HepG2 (cell line): ENCODE data around the gene NACC2. TPM values are rescaled to one million over a fixed set of nuclear protein-coding genes. Genes with fewer than 3 reads are reported as not detected.

Experiments
- ATAC-seq: fragments of 200-7000 bp; cut with Tn5 transposase; 3 replicates; pipeline ENCODE4 v1.9.1; 2020; ENCODE audit warnings: mild to moderate bottlenecking, moderate library complexity
- BruUV-seq: library from RNA; stranded (reverse); fragments of 400-500 nt; replicated peaks from 2 replicates; lab custom pipeline; 2021; lab: Mats Ljungman, UMichigan
- CTCF ChIA-PET: fragments of 300-600 bp; formaldehyde crosslinking; extraction: SDS; loops from one replicate; lab custom pipeline; 2021; ENCODE audit warnings: low total read pairs, inconsistent platforms, low intra/inter-chr PET ratio; lab: Yijun Ruan, JAX
- POLR2A ChIA-PET: fragments of 350-600 bp; sonication (Branson Sonifier 250); formaldehyde crosslinking; loops from one replicate; lab custom pipeline; 2020; ENCODE audit warnings: antibody characterized with exemption, inconsistent platforms; lab: Yijun Ruan, JAX
- DNase-seq: peaks from one replicate; pipeline ENCODE4 v3.0.0-alpha.2; 2015; ENCODE audit warnings: low spot score
- FAIRE-seq: peaks from 3 replicates; lab custom pipeline; 2011; peaks lifted over from hg19 to GRCh38; lab: Jason Lieb, UNC
- H2AFZ ChIP-seq: one replicate; pipeline ENCODE4 v1.6.1; 2011; ENCODE audit warnings: low read length, inconsistent platforms
- H3K27ac ChIP-seq: fragments of 300-600 bp; 3 replicates; pipeline ENCODE4 v1.8.0; 2011; ENCODE audit warnings: mixed run types, mild to moderate bottlenecking, mixed read lengths, low read length, inconsistent platforms; ENCODE audit not compliant: insufficient read depth; ENCODE audit errors: extremely low read length
- H3K27me3 ChIP-seq, 2 experiments: fragments of 200-600 bp in 1 of 2; 2 replicates in 1 of 2; 3 replicates in 1 of 2; pipeline versions ENCODE4 v1.6.0 to v1.8.0; 2011; ENCODE audit warnings: low read length in 2 of 2, mild to moderate bottlenecking in 2 of 2, moderate library complexity in 2 of 2, inconsistent platforms in 1 of 2; ENCODE audit not compliant: insufficient read depth in 2 of 2, control insufficient read depth in 1 of 2
- H3K36me3 ChIP-seq, 2 experiments: fragments of 200-600 bp in 1 of 2; replicated peaks in 1 of 2; 2 replicates in 1 of 2; 3 replicates in 1 of 2; pipeline versions ENCODE4 v1.5.1 to v1.8.0; 2011; ENCODE audit warnings: low read length in 2 of 2, inconsistent platforms in 1 of 2; ENCODE audit not compliant: insufficient read depth in 2 of 2, control insufficient read depth in 1 of 2
- H3K4me1 ChIP-seq: 2 replicates; pipeline ENCODE4 v1.5.1; 2012; ENCODE audit warnings: low read length, inconsistent platforms; ENCODE audit not compliant: insufficient read depth
- H3K4me2 ChIP-seq: 2 replicates; pipeline ENCODE4 v1.6.0; 2011; ENCODE audit warnings: low read depth, low read length, inconsistent platforms
- H3K4me3 ChIP-seq, 3 experiments: fragments of 200-600 bp in 1 of 3; sonication (generic), shearing (Covaris generic) in 1 of 3; replicated peaks in 1 of 3; 2 replicates each; pipeline ENCODE4 v1.5.1; 2011 to 2016; ENCODE audit warnings: low read length in 3 of 3, inconsistent platforms in 2 of 3, low read depth in 2 of 3, mild to moderate bottlenecking in 2 of 3, control low read depth in 1 of 3, mixed read lengths in 1 of 3; ENCODE audit not compliant: insufficient read depth in 1 of 3
- H3K79me2 ChIP-seq: one replicate; pipeline ENCODE4 v1.6.1; 2011; ENCODE audit warnings: low read length, inconsistent platforms; ENCODE audit not compliant: insufficient read depth
- H3K9ac ChIP-seq: 2 replicates; pipeline ENCODE4 v1.6.0; 2011; ENCODE audit warnings: mild to moderate bottlenecking, low read depth, low read length, inconsistent platforms; ENCODE audit not compliant: insufficient read depth
- H3K9me3 ChIP-seq: 2 replicates; pipeline ENCODE4 v1.5.1; 2012; ENCODE audit warnings: mild to moderate bottlenecking, low read length
- H4K20me1 ChIP-seq: 2 replicates; pipeline ENCODE4 v1.6.0; 2011; ENCODE audit warnings: inconsistent platforms, mild to moderate bottlenecking, low read length, moderate library complexity; ENCODE audit not compliant: insufficient read depth
- CEBPB ChIP-seq: IDR thresholded peaks from 2 replicates; pipeline ENCODE4 v1.6.1; 2011; ENCODE audit warnings: low read depth, low read length, improper control_type of control experiment, borderline replicate concordance
- CEBPG ChIP-seq: IDR thresholded peaks from 2 replicates; pipeline ENCODE4 v1.6.1; 2016
- MLLT10 ChIP-seq: sonication (generic); formaldehyde crosslinking; IDR thresholded peaks from 2 replicates; pipeline ENCODE4 v1.4.0; 2020; ENCODE audit warnings: missing genetic modification reagents
- RFXANK ChIP-seq: IDR thresholded peaks from 2 replicates; pipeline ENCODE4 v1.6.1; 2016
- SALL2 ChIP-seq: sonication (generic); formaldehyde crosslinking; IDR thresholded peaks from 2 replicates; pipeline ENCODE4 v1.8.1; 2023; ENCODE audit warnings: mild to moderate bottlenecking, missing genetic modification reagents, inconsistent platforms
- SMC3 ChIP-seq: IDR thresholded peaks from 2 replicates; pipeline ENCODE4 v1.6.1; 2011; ENCODE audit warnings: low read length, improper control_type of control experiment
- STAG1 ChIP-seq: sonication (generic); formaldehyde crosslinking; IDR thresholded peaks from 2 replicates; pipeline ENCODE4 v1.4.0; 2020; ENCODE audit warnings: missing genetic modification reagents
- TP53 ChIP-seq: sonication (generic); formaldehyde crosslinking; conservative IDR thresholded peaks from 2 replicates; pipeline ENCODE4 v1.4.0; 2020; ENCODE audit warnings: missing genetic modification reagents
- ZNF251 ChIP-seq: sonication (generic); formaldehyde crosslinking; IDR thresholded peaks from 2 replicates; pipeline ENCODE4 v1.9.0; 2021; ENCODE audit warnings: mild to moderate bottlenecking, missing genetic modification reagents
- ZNF44 ChIP-seq: sonication (generic); formaldehyde crosslinking; IDR thresholded peaks from 2 replicates; pipeline ENCODE4 v1.5.1; 2020; ENCODE audit warnings: mild to moderate bottlenecking, missing genetic modification reagents
- ZNF775 ChIP-seq: sonication (generic); formaldehyde crosslinking; IDR thresholded peaks from 2 replicates; pipeline ENCODE4 v1.4.0; 2020; ENCODE audit warnings: missing genetic modification reagents, mild to moderate bottlenecking, moderate library complexity, borderline replicate concordance
- WGBS: methylation state at CpG from one replicate; pipeline ENCODE4 v1.1.6; 2017; ENCODE audit warnings: low lambda C conversion rate; 5-methylcytosine and 5-hydroxymethylcytosine counted together
- in situ Hi-C: cut with HindIII; loops from 2 replicates; pipeline ENCODE4 v1.10.0; 2017; ENCODE audit warnings: low pct_unique_long_range_greater_than_20kb; ENCODE audit not compliant: extremely low pct_ligation_motif_present
- intact Hi-C: fragments of 100-400 bp; cut with micrococcal nuclease; formaldehyde crosslinking; loops from one replicate; pipeline ENCODE4 v1.10.0; 2022; ENCODE audit not compliant: unreplicated experiment
- polyA plus RNA-seq, 8 experiments: library from polyadenylated mRNA; depleted of rRNA in 3 of 8; stranded (reverse) in 7 of 8; unstranded in 1 of 8; fragments of >200 nt; fragmentation: Illumina TruSeq in 4 of 8; extraction: Trizol in 4 of 8; gene quantifications; 2 replicates each; pipeline versions ENCODE4 v1.2.1 to v1.2.3, GENCODE V29; 2011 to 2016; ENCODE audit warnings: low read depth in 4 of 8, missing spikeins in 1 of 8, mixed read lengths in 1 of 8; ENCODE audit not compliant: insufficient read depth in 1 of 8
- total RNA-seq, 5 experiments: library from RNA; depleted of rRNA; stranded (reverse); fragments of >200 nt; fragmentation: Illumina TruSeq; extraction: Trizol; gene quantifications; 2 replicates each; pipeline ENCODE4 v1.2.3, GENCODE V29; 2016; ENCODE audit warnings: low read depth in 1 of 5
- TF ChIP-seq, protein P1 (sequence below): sonication (generic); formaldehyde crosslinking; IDR thresholded peaks from 2 replicates; pipeline ENCODE4 v1.5.1; 2020; ENCODE audit warnings: missing genetic modification reagents, mild to moderate bottlenecking, borderline replicate concordance
- TF ChIP-seq, protein P2 (sequence below): sonication (generic); formaldehyde crosslinking; IDR thresholded peaks from 2 replicates; pipeline ENCODE4 v1.5.0; 2020; ENCODE audit warnings: missing genetic modification reagents
- TF ChIP-seq, protein P3 (sequence below): sonication (generic); formaldehyde crosslinking; IDR thresholded peaks from 2 replicates; pipeline ENCODE4 v1.5.0; 2020; ENCODE audit warnings: missing genetic modification reagents
- TF ChIP-seq, protein P4 (sequence below): sonication (generic); formaldehyde crosslinking; IDR thresholded peaks from 2 replicates; pipeline ENCODE4 v1.5.0; 2020; ENCODE audit warnings: mild to moderate bottlenecking, missing genetic modification reagents, moderate library complexity

Gene NACC2
- total and polyA plus RNA-seq, 2 of the 13 experiments (the other 11 are each of a cell fraction or from before 2014, with no cell fraction given) = 5.9 to 12.3 TPM

DNA sequence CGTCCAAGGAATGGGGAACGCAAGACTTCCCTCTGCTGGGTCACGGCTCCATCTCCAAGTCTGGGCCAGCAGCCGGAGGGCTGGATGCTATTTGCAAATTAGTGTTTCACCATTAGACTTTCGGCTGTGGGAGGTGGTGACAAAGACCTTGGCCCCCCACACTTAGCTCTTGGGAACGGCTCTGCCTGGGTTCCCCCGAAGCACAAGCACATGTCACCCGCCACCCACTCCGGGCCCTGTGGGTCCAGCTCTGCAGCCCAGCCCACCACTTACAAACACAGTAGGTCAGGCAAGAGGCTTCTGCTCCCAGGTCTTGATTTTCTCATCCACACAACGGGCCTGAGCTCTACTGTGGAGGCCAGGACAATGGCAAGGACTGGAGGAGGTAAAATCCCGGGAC lies 49.4 kb upstream of the NACC2 start (continued):
- TF ChIP-seq SALL2 (no peak), RFXANK (CRISPR knock-in tag) (no peak), ZNF251 (CRISPR knock-in tag) (no peak), ZNF44 (no peak), TP53 (CRISPR knock-in tag) (no peak), ZNF775 (CRISPR knock-in tag) (no peak)

DNA sequence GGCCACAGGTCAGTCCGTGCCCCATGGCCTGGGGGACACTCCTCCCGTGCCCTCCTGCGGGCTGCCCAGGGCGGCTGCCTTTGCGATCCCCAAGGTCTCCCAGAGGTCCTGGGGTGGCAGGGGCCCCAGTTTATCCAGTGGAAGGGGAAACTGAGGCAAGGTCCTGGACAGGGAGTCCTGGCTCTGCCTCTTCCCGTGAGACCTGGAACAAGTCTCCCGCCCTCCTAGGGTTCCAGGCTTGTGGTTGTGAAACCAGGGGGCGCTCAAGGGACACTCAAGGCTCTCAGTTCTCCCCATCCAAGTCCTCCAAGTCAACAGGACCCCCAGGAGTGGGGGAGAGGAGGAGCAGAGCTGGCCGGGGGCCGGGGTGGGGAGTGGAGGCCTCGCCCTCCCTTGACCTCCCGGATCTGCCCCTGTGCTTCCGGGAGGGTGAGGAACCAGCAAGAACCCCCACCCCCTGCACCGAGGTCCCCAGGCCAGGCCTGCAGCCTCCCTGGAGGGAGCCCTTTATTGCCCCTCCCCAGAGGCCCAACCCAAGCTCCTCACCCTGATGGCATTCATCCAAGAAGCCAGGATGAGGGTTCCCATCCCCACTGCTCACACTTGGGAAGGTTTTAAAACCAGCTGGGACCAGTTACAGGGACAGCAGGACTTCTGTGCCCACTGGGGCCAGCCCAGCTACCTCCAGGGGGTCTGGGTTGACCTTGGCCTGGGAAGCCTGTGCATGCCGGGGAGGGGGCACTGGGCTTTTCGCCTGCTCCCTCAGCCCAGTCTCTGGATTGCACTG lies 48.3 kb upstream of the NACC2 start:
- no peaks in the 10 kb centered on the region for H4K20me1 ChIP-seq
- H3K27ac ChIP-seq = no peak overlapping the region
- FAIRE-seq = no peak
- H3K4me3 ChIP-seq = peak overlapping the region in 1 of 3 experiments; percentile 43; a peak in 1 of 6 replicates
- DNase-seq = peak; percentile 31
- BruUV-seq = no TSS peak
- CTCF ChIA-PET = interaction anchor here (1.1 to 1.8 kb wide), 2 partner anchors 33 to 83 kb away, joined by 3 to 7 read pairs; no protein-coding TSS in a partner anchor
- peak overlapping the region; percentile 39; the same call in 1 of the 2 replicates for H3K4me2 ChIP-seq
- no peak overlapping the region for H3K9ac ChIP-seq
- H3K9me3 ChIP-seq = no peaks in the 10 kb centered on the region
- intact Hi-C loops (no loop called here), in situ Hi-C loops (no loop called here)
- no peaks in the 10 kb centered on the region for H3K79me2 ChIP-seq
- peaks cover 13% of the 10 kb centered on the region for H3K4me1 ChIP-seq
- H3K27me3 ChIP-seq = peaks cover 3 to 55% of the 10 kb centered on the region in 2 experiments; a peak in 4 of 5 replicates
- H3K36me3 ChIP-seq = no peaks in the 10 kb centered on the region
- peak; percentile 63 for ATAC-seq
- POLR2A ChIA-PET = no interaction called here
- no CpG with 5 or more reads among the region's 16 CpGs for WGBS
- no peak overlapping the region for H2AFZ ChIP-seq
- TF ChIP-seq CEBPG (CRISPR knock-in tag) = 0 out of 2 replicates have a peak, but pooled peaks have one; percentile 32
- TF ChIP-seq, protein P1, sequence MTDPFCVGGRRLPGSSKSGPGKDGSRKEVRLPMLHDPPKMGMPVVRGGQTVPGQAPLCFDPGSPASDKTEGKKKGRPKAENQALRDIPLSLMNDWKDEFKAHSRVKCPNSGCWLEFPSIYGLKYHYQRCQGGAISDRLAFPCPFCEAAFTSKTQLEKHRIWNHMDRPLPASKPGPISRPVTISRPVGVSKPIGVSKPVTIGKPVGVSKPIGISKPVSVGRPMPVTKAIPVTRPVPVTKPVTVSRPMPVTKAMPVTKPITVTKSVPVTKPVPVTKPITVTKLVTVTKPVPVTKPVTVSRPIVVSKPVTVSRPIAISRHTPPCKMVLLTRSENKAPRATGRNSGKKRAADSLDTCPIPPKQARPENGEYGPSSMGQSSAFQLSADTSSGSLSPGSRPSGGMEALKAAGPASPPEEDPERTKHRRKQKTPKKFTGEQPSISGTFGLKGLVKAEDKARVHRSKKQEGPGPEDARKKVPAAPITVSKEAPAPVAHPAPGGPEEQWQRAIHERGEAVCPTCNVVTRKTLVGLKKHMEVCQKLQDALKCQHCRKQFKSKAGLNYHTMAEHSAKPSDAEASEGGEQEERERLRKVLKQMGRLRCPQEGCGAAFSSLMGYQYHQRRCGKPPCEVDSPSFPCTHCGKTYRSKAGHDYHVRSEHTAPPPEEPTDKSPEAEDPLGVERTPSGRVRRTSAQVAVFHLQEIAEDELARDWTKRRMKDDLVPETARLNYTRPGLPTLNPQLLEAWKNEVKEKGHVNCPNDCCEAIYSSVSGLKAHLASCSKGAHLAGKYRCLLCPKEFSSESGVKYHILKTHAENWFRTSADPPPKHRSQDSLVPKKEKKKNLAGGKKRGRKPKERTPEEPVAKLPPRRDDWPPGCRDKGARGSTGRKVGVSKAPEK (CRISPR knock-in tag) = no peak
- TF ChIP-seq MLLT10 (CRISPR knock-in tag) = no peak
- TF ChIP-seq STAG1 (CRISPR knock-in tag) = peak; percentile 74
- 0 out of 2 replicates have a peak, but pooled peaks have one; percentile 8 for TF ChIP-seq CEBPB
- TF ChIP-seq, protein P2, sequence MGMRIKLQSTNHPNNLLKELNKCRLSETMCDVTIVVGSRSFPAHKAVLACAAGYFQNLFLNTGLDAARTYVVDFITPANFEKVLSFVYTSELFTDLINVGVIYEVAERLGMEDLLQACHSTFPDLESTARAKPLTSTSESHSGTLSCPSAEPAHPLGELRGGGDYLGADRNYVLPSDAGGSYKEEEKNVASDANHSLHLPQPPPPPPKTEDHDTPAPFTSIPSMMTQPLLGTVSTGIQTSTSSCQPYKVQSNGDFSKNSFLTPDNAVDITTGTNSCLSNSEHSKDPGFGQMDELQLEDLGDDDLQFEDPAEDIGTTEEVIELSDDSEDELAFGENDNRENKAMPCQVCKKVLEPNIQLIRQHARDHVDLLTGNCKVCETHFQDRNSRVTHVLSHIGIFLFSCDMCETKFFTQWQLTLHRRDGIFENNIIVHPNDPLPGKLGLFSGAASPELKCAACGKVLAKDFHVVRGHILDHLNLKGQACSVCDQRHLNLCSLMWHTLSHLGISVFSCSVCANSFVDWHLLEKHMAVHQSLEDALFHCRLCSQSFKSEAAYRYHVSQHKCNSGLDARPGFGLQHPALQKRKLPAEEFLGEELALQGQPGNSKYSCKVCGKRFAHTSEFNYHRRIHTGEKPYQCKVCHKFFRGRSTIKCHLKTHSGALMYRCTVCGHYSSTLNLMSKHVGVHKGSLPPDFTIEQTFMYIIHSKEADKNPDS (CRISPR knock-in tag) = no peak
- TF ChIP-seq, protein P3, sequence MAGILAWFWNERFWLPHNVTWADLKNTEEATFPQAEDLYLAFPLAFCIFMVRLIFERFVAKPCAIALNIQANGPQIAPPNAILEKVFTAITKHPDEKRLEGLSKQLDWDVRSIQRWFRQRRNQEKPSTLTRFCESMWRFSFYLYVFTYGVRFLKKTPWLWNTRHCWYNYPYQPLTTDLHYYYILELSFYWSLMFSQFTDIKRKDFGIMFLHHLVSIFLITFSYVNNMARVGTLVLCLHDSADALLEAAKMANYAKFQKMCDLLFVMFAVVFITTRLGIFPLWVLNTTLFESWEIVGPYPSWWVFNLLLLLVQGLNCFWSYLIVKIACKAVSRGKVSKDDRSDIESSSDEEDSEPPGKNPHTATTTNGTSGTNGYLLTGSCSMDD (CRISPR knock-in tag) = no peak
- TF ChIP-seq SMC3 = peak; percentile 66
- TF ChIP-seq, protein P4, sequence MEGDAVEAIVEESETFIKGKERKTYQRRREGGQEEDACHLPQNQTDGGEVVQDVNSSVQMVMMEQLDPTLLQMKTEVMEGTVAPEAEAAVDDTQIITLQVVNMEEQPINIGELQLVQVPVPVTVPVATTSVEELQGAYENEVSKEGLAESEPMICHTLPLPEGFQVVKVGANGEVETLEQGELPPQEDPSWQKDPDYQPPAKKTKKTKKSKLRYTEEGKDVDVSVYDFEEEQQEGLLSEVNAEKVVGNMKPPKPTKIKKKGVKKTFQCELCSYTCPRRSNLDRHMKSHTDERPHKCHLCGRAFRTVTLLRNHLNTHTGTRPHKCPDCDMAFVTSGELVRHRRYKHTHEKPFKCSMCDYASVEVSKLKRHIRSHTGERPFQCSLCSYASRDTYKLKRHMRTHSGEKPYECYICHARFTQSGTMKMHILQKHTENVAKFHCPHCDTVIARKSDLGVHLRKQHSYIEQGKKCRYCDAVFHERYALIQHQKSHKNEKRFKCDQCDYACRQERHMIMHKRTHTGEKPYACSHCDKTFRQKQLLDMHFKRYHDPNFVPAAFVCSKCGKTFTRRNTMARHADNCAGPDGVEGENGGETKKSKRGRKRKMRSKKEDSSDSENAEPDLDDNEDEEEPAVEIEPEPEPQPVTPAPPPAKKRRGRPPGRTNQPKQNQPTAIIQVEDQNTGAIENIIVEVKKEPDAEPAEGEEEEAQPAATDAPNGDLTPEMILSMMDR (CRISPR knock-in tag) = peak; percentile 78
